GM12801 (cell line): ENCODE measurements around the gene OLIG1.

Experiments
- TF ChIP-seq, protein P1 (sequence below): IDR thresholded peaks from one replicate; pipeline ENCODE4 v1.5.1; 2011; ENCODE audit warnings: control low read depth; ENCODE audit not compliant: insufficient read length; ENCODE audit errors: extremely low read depth

OLIG1 gene

DNA sequence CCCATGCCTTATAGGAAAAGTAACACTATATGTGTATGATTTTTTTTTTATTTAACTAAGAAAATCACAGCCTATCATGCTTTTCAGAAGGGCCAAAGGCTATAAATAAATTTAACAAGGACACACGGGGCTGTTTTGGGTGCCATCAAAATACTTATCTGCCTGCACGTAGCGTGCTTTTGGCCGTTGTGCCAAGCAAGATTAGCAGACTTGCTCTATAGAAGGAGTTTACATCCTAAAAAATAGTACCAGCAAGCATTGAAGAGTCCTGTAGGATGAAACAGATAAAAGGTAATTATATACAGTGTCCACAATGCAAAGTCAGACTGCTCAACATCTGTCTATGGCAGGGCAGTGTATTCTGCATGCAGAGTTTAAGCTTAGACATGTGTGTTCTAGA, 3.7 kb downstream of the OLIG1 start:
- TF ChIP-seq, protein P1, sequence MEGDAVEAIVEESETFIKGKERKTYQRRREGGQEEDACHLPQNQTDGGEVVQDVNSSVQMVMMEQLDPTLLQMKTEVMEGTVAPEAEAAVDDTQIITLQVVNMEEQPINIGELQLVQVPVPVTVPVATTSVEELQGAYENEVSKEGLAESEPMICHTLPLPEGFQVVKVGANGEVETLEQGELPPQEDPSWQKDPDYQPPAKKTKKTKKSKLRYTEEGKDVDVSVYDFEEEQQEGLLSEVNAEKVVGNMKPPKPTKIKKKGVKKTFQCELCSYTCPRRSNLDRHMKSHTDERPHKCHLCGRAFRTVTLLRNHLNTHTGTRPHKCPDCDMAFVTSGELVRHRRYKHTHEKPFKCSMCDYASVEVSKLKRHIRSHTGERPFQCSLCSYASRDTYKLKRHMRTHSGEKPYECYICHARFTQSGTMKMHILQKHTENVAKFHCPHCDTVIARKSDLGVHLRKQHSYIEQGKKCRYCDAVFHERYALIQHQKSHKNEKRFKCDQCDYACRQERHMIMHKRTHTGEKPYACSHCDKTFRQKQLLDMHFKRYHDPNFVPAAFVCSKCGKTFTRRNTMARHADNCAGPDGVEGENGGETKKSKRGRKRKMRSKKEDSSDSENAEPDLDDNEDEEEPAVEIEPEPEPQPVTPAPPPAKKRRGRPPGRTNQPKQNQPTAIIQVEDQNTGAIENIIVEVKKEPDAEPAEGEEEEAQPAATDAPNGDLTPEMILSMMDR: no peak

DNA sequence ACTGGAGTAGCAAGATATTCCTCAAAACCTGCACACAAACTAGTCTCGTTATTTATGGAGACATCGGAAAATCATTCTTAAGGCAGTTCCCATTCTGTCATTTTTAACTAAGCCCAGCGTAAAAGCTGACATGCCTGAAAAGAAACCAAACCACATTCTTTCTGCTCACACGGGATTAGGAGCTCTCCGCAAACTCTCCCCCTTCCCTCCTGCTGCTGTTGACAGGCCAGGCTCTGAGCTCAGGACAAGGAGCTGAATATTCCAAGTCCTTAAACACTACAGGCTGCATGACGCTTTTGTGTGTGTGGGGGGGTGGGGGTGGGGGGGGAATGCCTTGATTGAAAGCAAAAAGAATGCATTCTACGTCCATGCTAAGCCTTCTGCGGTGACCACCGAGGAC, 5.2 kb downstream of the OLIG1 start:
- TF ChIP-seq, protein P1: no peak

DNA sequence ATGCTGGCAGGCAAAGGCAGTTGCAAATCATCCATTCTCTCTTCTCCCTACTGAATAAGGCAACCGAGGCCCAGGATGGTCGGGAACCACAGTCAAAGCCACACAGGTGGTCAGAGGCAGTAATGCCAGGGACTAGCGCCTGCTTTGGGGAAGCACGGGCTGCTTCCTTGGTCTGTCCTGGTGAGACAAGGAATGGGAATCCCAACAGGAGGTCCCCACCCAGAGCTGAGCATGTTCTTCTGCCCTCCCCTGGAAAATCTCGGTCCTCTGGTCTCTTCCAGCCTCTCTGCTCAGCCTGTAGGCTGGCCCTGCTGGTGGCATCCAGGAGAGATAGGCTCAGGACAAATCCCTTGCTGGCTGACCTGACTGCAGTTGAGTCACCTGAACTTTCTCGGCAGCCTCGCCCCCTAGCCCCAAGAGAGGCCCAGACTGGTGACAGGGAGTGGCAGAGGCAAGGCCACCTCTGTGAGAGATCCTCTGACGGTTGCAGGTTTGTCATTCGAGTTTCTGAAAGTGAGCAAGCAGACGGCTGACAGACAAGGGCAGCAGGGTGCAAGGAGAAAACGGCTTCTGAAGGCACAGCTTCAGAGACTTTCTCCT, 5.8 kb downstream of the OLIG1 start:
- TF ChIP-seq, protein P1: no peak

DNA sequence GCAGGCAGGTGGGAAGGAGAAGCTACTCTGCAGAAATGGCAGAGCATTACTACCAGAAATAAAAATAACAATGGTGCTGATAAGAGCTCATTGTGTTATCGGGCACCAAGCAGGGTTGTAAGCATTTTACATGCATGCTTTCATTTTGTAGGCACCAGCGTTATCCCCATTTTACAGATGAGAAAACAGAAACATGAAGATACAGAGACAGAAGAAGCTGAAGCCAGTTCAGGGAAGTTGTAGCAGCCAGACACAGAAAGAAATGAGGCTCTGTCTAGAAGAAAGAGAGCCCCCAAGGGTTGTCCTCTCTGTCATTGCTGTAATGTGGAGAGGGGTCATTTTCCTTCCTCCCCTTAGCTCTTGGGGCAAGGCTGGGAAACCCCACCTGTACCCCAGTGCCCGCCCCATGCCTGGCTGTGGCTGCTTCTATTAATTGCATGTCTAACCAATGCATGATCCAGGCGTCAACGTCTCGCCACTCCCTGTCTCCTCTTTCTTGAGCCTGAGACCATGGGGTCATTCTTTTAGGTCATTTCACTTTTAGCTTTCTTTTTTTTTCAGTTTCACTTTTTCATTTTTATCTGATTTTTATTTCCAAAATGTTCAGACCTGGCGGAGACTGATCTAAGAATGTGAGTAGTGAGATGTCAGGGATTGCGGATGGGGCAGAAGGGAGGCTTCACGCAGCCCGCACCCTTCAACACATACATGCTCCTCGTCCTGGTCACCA, 6.8 kb downstream of the OLIG1 start:
- TF ChIP-seq, protein P1: no peak

DNA sequence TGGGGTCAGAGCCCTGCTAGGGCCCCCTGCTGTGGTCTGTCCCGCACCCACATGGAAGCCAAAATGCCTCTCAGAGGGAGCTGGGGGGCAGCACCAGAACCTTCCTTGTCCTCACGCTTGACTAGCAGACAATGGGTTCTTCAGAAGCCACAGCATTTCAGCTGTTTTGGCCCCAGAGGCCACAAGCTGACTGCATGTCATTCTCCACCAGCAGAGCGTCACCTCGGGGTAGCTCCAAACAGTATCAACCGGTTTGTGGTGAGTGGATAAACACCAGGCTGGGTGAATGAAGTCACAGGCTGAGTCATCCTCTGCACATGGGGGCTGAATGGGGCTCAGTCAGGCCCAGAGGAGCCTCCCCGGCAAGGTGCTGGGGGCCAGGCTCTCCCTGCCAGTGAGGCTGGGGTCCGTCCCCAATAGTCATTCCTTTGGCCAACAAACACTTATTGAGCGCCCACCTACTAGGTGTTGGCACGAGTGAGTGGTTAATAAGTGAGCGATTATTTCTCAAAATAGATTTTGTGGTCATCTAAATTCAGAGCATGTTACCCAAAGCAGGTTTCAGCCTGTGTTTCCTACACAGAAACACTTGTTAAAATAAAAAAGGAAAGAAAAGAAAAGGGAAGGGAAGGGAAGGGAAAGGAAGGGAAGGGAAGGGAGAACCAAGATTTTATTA, 9.1 kb downstream of the OLIG1 start:
- TF ChIP-seq, protein P1: no peak

DNA sequence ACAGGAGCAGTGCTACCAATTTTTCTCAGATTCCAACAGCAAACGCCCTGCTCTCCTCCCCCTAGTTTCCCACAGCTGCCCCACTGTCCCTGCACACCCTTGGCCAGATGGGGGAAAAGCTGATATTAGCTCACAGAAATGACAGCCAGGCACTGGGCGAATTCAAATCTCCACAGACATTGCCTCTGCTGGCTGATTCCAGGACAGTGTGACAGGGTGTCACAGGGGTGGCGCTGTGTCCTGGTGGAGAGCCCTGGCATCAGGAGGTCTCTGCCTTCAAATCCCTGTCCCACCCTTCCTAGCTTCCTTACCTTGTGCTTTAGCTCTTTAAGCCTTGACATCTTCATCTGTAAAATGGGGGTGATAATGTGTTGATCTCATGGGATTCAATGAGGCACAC, 10.4 kb downstream of the OLIG1 start:
- TF ChIP-seq, protein P1: no peak

DNA sequence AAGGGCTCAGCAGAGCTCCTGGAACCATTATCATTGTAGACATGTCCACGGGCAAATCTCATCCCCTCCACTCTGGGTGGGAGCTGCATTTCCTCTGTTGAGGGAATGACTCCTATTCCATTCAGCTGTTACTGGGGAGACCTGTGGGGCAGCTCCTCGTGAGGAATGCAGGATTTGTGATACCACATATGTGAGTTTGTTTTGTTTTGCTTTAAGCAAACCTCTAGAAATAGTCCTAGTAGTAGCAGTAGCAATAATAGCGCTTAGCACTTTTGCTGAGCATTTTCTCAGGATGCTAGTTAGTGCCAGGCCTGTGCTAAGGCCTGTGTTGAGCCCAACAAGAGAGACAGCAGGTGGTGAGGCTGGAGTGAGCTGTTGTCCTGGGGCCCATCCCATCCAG, 10.8 kb downstream of the OLIG1 start:
- TF ChIP-seq, protein P1: no peak
